ENCODE measurements around the gene MARVELD3.
"Not testable (repeated sequence)": the region's sequence is repeated elsewhere in the genome, so short reads cannot be mapped to it uniquely, and the experiment has no call there.

The MARVELD3 gene

GRCh38 chr16:71669926-71670536 lies 44.0 kb downstream of the MARVELD3 start:
- Mint-ChIP-seq H3K4me3 (no peak overlapping the region), H3K27me3 (no peaks in the 10 kb centered on the region), H3K27ac (no peak overlapping the region), H3K9me3 (no peaks in the 10 kb centered on the region), H3K4me1 (ENCODE audit: low read depth in 2 of 2) (no peaks in the 10 kb centered on the region), H3K36me3 (ENCODE audit: insufficient read depth) (peaks cover 33% of the 10 kb centered on the region)
- no peak for ATAC-seq (replicated peaks)
- no peak for DNase-seq

DNA sequence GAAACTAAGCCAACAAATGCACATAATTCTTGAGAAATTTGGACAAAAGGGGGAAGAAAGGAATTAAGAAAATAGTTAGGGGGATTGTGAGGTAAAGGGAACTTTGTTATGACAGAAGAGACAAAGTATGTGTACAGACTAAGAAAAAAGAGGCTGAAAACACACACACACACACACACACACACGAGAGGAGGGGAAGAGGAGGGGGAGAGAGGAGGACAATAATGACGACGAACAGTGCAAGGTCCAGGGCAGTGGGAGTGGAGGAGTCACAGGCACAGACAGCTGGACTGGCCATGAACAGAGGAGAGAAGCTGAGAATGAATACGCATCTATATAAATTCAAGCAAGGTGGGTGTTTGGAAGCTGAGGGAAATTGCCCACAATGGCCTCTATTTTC lies 44.6 kb downstream of the MARVELD3 start:
- Mint-ChIP-seq H3K4me3 (no peak overlapping the region), H3K36me3 (ENCODE audit: insufficient read depth) (peaks cover 33% of the 10 kb centered on the region), H3K9me3 (no peaks in the 10 kb centered on the region), H3K27me3 (no peaks in the 10 kb centered on the region), H3K4me1 (ENCODE audit: low read depth in 2 of 2) (no peaks in the 10 kb centered on the region), H3K27ac (no peak overlapping the region)
- no peak for DNase-seq
- ATAC-seq (replicated peaks): no peak

- Mint-ChIP-seq H3K27ac (no peak overlapping the region), H3K9me3 (no peaks in the 10 kb centered on the region), H3K4me1 (ENCODE audit: low read depth in 2 of 2) (no peaks in the 10 kb centered on the region), H3K4me3 (no peak overlapping the region), H3K27me3 (no peaks in the 10 kb centered on the region), H3K36me3 (ENCODE audit: insufficient read depth) (peaks cover 29% of the 10 kb centered on the region)
- no peak for ATAC-seq (replicated peaks)
- no peak for DNase-seq
Measured at GRCh38 chr16:71671165-71671564, 45.2 kb downstream of the MARVELD3 start.

DNA sequence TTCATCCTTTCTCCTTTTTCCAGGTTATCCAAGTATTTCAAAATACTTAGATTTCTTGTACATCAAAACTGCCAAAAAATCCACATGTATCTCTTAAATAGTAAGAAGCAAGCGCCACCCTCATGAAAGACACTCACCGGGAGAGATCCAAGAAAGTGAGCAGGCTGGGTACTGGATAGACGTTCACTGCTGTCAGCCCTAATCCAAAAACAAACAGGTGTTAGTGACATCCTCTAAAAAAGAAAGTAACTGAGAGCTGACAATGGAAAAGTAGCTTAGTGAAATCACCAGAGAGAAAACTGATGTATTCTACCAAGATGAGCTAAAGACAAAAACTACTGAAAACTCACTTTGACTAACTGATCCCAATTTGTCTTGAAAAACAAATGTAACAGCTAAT lies 46.1 kb downstream of the MARVELD3 start:
- ATAC-seq (replicated peaks) (no peak), DNase-seq (no peak)
- Mint-ChIP-seq H3K4me1 (ENCODE audit: low read depth in 2 of 2) (no peaks in the 10 kb centered on the region), H3K36me3 (ENCODE audit: insufficient read depth) (peaks cover 27% of the 10 kb centered on the region), H3K27ac (no peak overlapping the region), H3K9me3 (no peaks in the 10 kb centered on the region), H3K4me3 (no peak overlapping the region), H3K27me3 (no peaks in the 10 kb centered on the region)

DNA sequence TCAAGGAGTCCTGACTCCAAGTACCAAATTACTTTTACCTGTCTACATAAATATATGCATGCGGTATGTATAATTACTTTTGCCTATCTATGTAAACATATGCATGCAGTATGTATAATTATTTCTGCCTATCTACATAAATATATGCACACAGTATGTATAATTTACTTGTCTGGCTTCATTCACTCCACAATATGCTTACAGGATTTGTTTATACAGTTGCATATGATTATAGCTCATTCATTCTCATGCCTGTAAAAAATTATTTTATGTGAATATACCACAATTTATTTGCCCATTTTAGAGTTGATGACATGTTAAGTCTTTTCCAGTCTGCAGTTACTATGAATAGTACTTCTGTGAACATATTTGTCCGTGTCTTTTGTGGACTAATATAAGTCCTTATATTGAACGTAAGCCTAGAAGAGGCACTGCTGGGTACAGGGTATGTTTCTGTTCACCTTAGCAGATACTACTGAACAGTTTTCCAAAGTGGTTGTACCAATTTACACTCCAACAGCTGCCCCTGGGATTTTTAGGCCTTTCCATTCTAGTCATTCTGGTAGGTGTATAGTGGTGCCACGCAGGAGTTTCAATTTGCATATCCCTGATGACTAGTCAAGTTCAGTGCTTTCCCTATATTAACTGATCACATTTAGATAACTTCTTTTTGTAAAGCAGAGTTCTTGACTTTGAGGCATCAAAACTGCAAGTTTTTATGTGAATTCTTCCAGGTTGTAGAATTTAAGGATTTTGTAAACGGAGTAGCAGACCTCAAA lies 47.0 kb downstream of the MARVELD3 start:
- no peak overlapping the region for H3K4me3 Mint-ChIP-seq
- no peaks in the 10 kb centered on the region for H3K27me3 Mint-ChIP-seq
- no peaks in the 10 kb centered on the region for H3K4me1 Mint-ChIP-seq (ENCODE audit: low read depth in 2 of 2)
- DNase-seq (no peak), ATAC-seq (replicated peaks) (no peak)
- H3K36me3 Mint-ChIP-seq (ENCODE audit: insufficient read depth): peaks cover 24% of the 10 kb centered on the region
- H3K9me3 Mint-ChIP-seq: no peaks in the 10 kb centered on the region
- no peak overlapping the region for H3K27ac Mint-ChIP-seq

DNA sequence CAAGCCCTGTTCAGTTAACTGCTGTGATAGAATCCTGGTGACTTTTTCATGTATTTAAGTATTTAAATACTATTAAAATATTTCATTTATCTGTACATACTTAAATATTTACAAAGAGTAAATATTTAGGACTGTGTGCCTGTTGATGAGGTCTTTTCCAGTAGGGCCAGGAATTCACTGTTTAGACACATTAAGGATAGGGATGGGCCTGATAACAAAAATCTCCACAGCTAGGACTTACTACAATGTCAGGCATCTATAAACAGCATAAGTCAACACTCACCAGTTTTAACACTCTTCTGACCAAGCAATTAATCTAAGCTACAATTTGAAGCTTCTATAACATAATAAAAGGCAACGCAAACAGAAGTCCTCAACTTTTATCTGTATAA lies 47.6 kb downstream of the MARVELD3 start:
- DNase-seq: no peak
- peaks cover 22% of the 10 kb centered on the region for H3K36me3 Mint-ChIP-seq (ENCODE audit: insufficient read depth)
- no peaks in the 10 kb centered on the region for H3K4me1 Mint-ChIP-seq (ENCODE audit: low read depth in 2 of 2)
- no peak for ATAC-seq (replicated peaks)
- H3K27ac Mint-ChIP-seq: no peak overlapping the region
- no peaks in the 10 kb centered on the region for H3K27me3 Mint-ChIP-seq
- H3K9me3 Mint-ChIP-seq: no peaks in the 10 kb centered on the region
- H3K4me3 Mint-ChIP-seq: no peak overlapping the region

DNA sequence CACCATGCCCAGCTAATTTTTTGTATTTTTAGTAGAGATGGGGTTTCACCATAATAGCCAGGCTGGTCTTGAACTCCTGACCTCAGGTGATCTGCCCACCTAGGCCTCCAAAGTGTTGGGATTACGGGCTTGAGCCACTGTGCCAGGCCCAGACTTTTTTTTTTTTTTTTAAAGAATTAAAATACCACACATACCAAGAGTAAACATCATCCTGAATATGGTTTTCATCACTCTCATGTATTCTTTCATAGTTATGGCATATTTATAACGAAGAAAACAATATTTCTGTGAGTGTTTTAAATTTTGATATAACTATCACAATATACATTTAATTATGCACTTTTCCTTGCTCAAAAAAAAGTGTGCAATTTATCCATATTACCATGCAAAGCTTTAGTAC lies 48.2 kb downstream of the MARVELD3 start:
- no peaks in the 10 kb centered on the region for H3K4me1 Mint-ChIP-seq (ENCODE audit: low read depth in 2 of 2)
- peaks cover 18% of the 10 kb centered on the region for H3K36me3 Mint-ChIP-seq (ENCODE audit: insufficient read depth)
- no peaks in the 10 kb centered on the region for H3K9me3 Mint-ChIP-seq
- DNase-seq (no peak), ATAC-seq (replicated peaks) (no peak)
- no peak overlapping the region for H3K27ac Mint-ChIP-seq
- no peaks in the 10 kb centered on the region for H3K27me3 Mint-ChIP-seq
- no peak overlapping the region for H3K4me3 Mint-ChIP-seq

GRCh38 chr16:71675380-71675779 lies 49.4 kb downstream of the MARVELD3 start:
- no peak for DNase-seq
- Mint-ChIP-seq H3K9me3 (no peaks in the 10 kb centered on the region), H3K4me3 (no peak overlapping the region), H3K4me1 (ENCODE audit: low read depth in 2 of 2) (no peaks in the 10 kb centered on the region), H3K27me3 (no peaks in the 10 kb centered on the region), H3K27ac (no peak overlapping the region), H3K36me3 (ENCODE audit: insufficient read depth) (peaks cover 12% of the 10 kb centered on the region)
- ATAC-seq (replicated peaks): no peak

- H3K4me3 Mint-ChIP-seq: no peak overlapping the region
- H3K27ac Mint-ChIP-seq: no peak overlapping the region
- no peaks in the 10 kb centered on the region for H3K9me3 Mint-ChIP-seq
- ATAC-seq (replicated peaks) (no peak), DNase-seq (no peak)
- no peaks in the 10 kb centered on the region for H3K4me1 Mint-ChIP-seq (ENCODE audit: low read depth in 2 of 2)
- H3K36me3 Mint-ChIP-seq (ENCODE audit: insufficient read depth): peaks cover 7% of the 10 kb centered on the region
- H3K27me3 Mint-ChIP-seq: no peaks in the 10 kb centered on the region
Measured at GRCh38 chr16:71676236-71676635, 50.3 kb downstream of the MARVELD3 start.

DNA sequence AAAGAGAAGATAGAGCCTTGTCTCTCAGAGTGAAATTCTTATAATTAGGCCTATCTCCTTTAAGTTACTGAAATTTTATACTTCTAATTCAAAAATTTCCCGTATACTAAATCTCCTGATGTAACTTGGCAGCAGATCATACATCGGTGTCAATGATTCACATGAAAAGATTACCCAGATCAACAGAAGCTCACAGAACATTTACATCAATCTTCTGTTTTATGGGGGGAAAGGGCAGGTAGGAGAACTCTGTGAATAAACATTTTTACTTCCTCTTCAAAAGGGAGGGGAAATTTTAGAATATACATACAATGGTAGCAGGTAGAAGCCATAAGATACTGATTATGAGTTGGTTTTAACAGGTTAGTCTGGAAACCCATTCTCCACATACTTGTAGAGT lies 55.4 kb downstream of the MARVELD3 start:
- H3K36me3 Mint-ChIP-seq (ENCODE audit: insufficient read depth): peaks cover 23% of the 10 kb centered on the region
- no peak overlapping the region for H3K27ac Mint-ChIP-seq
- H3K4me1 Mint-ChIP-seq (ENCODE audit: low read depth in 2 of 2): no peaks in the 10 kb centered on the region

GRCh38 chr16:71684280-71684679 lies 58.3 kb downstream of the MARVELD3 start:
- not testable (repeated sequence) for H3K4me3 Mint-ChIP-seq; H3K27me3 Mint-ChIP-seq; DNase-seq; H3K4me1 Mint-ChIP-seq (ENCODE audit: low read depth in 2 of 2); H3K9me3 Mint-ChIP-seq; ATAC-seq (replicated peaks)
- H3K36me3 Mint-ChIP-seq (ENCODE audit: insufficient read depth): peaks cover 29% of the 10 kb centered on the region
- peak overlapping the region in 1 of 2 donors; percentile 71 for H3K27ac Mint-ChIP-seq

More for the DNA sequence above, 55.4 kb downstream of the MARVELD3 start:
- ATAC-seq (replicated peaks) (no peak), DNase-seq (no peak)
- H3K27me3 Mint-ChIP-seq: no peaks in the 10 kb centered on the region
- no peak overlapping the region for H3K4me3 Mint-ChIP-seq
- H3K9me3 Mint-ChIP-seq: no peaks in the 10 kb centered on the region
